CD4-positive, alpha-beta T cell treated with Interleukin-15 for 4 hours (primary cell): ENCODE results near the gene GPR153.

ENCODE experiments used
- DNase-seq: peaks from one replicate; pipeline ENCODE4 v3.0.0-alpha.2; 2020; ENCODE audit warnings: low spot score

Gene GPR153

DNA sequence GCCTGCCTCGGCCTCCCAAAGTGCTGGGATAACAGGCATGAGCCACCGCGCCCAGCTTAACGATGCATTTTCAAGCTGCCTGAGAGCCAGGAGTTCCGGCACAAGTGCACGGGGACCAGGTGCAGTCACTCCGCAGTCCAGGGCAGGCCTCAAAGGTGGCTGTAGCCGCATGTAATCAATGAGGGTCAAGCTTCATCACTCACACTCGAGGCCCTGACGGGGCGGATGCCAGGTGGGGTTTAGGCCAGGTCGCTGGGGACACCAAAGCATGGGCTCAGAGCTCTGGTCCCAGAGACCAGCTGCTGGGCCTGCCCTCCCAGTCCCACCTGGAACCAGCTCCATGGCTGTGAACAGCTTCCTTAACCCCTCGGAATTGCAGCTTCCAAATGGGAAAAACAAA, 26.1 kb upstream of the GPR153 start:
- DNase-seq: no peak

GRCh38 chr1:6286266-6286665, 25.4 kb upstream of the GPR153 start:
- no peak for DNase-seq

DNA sequence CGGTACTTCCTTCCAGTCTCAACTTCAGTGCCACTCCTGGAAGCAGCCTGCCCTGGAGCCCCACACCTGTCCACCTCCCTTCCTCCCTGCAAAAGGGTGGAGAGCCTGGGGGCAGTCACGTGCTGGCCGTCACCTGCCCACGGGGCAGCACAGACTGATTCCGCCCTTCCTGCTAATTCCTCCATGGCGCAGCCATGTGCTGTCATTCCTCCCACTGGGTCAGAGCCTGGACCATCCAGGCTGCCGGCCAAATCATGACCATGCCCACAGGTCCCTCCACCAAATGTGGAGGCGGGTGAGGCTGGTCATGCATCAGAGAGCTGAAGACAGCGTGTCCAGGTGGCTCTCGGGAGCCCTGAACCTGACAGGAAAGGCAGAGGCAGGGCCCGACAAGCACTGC, 24.4 kb upstream of the GPR153 start:
- no peak for DNase-seq

DNA sequence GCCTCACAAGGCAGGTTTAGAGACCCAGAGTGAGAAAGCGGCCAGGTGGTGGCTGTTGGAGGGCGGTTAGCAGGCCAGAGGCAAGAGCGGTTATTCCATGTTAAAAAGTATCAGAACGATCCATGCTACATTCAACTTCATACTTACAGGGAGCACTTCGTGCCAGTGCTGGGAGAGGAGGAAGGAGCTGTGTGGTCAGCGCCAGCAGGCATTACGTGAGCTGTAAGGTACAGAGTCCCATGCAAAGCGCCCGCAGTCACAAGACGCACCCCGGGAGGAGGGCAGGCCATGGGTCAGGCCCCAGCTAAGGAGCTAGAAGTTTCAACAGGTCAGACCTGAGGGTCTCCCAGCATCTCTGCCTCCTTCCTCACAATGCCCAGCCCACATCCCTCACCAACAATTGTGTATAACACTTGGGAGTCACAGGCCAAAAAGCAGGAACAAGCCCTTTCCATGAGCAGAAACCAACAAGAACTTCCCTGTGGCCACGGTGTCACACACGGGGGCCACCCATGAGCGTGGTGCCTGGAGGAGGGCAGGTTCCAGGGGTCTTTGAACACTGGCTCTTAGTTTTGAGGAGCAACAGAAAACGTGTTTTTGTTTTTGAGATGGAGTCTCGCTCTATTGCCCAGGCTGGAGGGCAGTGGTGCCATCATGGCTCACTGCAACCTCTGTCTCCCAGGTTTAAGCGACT, 21.8 kb upstream of the GPR153 start:
- DNase-seq: no peak

GRCh38 chr1:6281511-6282402, 20.9 kb upstream of the GPR153 start:
- no peak for DNase-seq

DNA sequence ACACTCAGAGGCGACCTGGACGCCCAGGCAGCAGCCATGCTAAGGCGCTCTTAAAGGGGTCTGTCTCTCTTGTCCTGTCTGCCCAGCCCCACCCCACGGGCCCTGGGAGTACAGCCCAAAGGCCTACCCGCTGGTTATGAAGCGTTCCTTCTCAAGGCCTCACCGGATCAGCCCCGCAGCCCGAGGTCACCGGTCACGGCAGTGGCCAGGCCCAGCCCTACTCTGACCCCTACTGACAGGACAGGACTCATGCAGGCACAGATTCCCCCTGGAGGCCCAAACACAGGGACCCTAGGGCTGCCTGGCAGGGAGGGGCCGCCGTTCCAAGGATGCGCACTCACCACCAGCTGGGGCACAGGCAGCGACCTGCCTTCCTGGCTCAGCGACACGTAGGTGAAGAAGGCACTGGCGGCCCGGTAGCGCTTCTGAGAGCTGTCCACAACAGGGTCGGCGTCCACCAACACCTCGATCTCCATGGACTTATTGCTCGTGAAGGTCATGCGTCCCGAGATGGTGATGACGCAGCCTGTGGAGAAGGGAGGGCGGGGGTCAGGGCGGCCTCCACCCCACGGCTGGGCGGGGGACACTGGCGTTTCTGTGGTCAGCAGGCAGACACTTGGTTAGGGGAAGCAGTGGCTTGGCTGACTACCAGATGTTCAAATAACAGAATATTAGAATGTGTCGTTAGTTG, 20.0 kb upstream of the GPR153 start:
- DNase-seq: no peak

GRCh38 chr1:6279613-6280383, 18.9 kb upstream of the GPR153 start:
- DNase-seq: no peak

DNA sequence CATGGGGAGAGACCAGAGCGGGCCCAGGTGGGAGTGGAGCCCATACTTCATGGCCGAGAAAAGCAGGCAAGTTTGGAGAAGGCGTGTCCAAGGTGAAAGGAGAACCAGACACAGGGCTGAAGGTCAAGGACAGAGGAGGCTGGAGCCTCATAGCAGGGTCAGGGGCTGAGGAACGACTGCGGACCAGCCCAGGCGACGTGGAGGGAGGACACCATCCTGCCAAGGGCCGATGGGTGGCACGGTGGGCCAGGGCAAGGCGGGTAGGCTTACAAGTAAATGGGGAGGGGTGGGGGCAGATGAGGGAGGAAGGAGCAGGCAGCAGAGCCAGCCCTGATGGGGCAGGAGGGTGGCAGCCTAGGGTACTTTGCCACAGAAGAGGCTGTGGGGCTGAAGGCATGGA, 18.2 kb upstream of the GPR153 start:
- no peak for DNase-seq

DNA sequence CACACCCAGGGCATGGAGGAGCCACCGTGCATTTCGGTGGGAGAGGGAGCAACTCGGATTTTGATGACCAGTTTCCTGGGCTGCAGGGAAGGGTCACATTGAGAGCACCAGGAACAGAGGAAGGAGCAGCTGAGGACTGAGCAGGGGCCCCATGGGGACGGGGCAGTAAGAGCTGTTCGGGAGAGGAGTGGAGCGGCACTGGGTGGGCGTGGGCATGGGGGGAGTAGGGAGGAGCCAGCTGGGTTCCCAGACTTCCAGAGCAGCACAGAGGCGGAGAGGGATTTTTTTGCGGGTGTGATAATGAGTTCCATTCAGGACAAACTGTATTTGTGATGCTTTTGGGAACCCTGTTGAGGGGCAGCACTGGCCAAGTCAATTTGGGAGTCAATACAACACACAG, 17.4 kb upstream of the GPR153 start:
- no peak for DNase-seq

- DNase-seq: no peak
Observed at GRCh38 chr1:6276811-6277555, 16.1 kb upstream of the GPR153 start.

DNA sequence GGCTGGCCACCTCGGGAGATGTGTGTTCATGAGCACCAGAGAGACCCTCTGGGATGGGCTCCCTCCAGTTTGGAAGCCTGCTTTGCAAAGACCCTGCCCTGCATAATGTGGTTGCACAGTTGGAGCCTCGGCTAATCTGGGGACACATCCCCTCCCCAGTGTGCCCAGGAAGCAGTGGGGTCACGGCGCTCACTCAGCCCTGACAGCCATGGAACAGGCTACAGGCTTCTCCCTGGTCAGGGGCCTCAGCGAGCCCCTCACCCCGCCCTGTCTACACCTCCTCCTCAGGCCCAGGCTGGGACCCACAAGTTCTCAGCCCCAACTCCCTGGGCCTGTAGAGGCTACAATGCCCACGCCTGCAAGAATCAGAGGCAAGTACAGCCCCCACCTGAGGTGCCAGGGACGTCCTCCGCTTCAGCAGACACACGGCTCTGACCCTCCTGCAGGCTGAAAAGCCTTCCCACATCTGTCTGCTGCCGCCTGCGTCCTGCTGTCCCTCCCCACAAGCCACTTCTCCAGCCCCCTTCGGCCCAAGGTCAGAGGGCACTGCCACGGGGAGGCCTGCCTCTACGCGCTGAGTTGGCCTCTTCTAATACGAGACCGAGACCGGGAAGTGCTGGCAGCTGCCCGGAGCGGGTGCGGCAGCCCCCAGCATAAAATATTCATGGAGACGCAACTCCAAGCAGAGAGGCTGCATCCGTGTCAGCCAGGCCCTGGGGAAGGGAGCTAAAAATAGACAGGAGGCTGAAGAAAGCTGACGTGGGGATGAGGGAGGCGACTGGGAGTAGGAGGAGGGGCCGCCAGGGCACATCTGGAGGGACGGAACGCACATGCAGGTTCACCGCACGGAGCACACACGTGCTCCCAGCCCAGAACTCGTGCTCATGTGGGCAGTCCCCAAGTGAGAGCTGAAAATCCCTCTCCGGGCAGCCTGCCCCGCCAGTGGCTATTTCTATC, 15.2 kb upstream of the GPR153 start:
- DNase-seq: no peak

DNA sequence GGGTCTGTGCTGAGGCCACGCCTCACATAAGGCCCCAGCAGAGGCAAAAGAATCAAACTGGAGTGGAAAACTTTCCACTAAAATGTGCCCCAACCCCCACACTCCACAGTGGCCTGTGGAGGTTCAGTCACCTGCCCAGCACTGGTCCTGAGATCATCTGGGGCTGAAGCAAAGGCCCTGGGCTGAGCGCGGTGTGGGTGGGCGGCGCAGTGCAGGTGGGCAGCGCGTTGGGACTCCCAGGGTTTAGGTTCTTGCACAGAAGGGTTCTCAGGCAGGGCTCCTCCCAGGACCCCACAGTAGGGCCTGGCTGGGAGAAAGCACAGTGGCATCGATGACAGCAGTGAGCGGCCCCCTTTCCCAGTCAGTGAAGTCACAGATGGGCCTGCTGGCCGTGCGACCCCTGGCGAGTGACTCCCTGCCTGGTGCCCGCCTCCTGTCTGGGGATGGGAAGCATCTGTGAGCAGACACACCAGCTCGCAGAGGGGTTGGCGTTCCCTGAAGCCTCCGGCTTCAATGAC, 13.8 kb upstream of the GPR153 start:
- DNase-seq: no peak

GRCh38 chr1:6274102-6274501, 13.2 kb upstream of the GPR153 start:
- no peak for DNase-seq

- no peak for DNase-seq
Observed at GRCh38 chr1:6273380-6273891, 12.5 kb upstream of the GPR153 start.

DNA sequence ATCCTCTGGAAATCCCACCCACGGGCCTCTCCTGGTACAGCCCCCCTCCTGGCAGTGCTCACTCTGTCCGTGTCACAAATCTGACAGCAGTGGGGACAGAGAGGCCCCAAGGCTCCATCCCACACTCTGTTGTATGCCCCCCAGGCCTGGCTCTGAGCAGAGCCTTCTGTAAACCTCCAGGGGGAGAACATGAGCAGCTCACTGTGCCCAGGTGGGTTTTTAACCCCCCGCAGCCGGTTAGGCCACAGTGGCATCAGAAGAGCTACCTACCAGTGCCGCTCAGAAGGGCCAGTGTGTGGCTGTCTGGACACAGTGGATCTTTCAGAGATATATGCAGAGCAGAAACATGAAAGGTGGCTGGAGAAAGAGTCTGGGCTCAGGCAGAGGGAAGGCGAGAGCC, 12.0 kb upstream of the GPR153 start:
- no peak for DNase-seq

GRCh38 chr1:6272452-6272851, 11.6 kb upstream of the GPR153 start:
- no peak for DNase-seq

GRCh38 chr1:6271554-6271953, 10.7 kb upstream of the GPR153 start:
- DNase-seq: no peak

- DNase-seq: no peak
Observed at GRCh38 chr1:6271006-6271405, 10.1 kb upstream of the GPR153 start.

- DNase-seq: no peak
Observed at GRCh38 chr1:6270401-6270800, 9.5 kb upstream of the GPR153 start.
